B cell (primary cell): Measurements from ENCODE around the gene GINS2. TPM values are rescaled to one million over a fixed set of nuclear protein-coding genes. Genes with fewer than 3 reads are reported as not detected.

ENCODE experiments used
- ATAC-seq: fragments of 200-7000 bp; cut with Tn5 transposase; one replicate; pipeline ENCODE4 v1.10.0; 2021; ENCODE audit warnings: low read depth, mild to moderate bottlenecking, moderate number of reproducible peaks, moderate library complexity
- CTCF ChIA-PET: fragments of 350-600 bp; sonication (Branson Sonifier 250); formaldehyde crosslinking; loops from one replicate; lab custom pipeline; 2021; ENCODE audit warnings: antibody characterized with exemption, inconsistent platforms; lab: Charles Lee
- POLR2A ChIA-PET: fragments of 350-600 bp; sonication (Branson Sonifier 250); formaldehyde crosslinking; loops from one replicate; lab custom pipeline; 2021; ENCODE audit warnings: antibody characterized with exemption; lab: Charles Lee
- DNase-seq: peaks from one replicate; pipeline ENCODE4 v3.0.0; 2013
- H2AFZ ChIP-seq: 2 replicates; pipeline ENCODE4 v1.6.1; 2012; ENCODE audit warnings: mild to moderate bottlenecking, low read depth, low read length; ENCODE audit not compliant: insufficient read depth, poor library complexity, severe bottlenecking
- H3K27ac ChIP-seq, 2 donors: 1 replicate in 1 of 2; 2 replicates in 1 of 2; pipeline ENCODE4 v1.5.1; 2012 to 2013; ENCODE audit warnings: low read length in 2 of 2, mild to moderate bottlenecking in 2 of 2, moderate library complexity in 1 of 2
- H3K27me3 ChIP-seq, 4 experiments: fragments of 200-600 bp in 1 of 4; sonication (generic) in 1 of 4; replicated peaks in 1 of 4; 1 replicate in 2 of 4; 2 replicates in 2 of 4; pipeline versions ENCODE4 v1.6.1 to v1.7.0; 2013 to 2016; ENCODE audit warnings: low read length in 3 of 4, mild to moderate bottlenecking in 2 of 4, mixed read lengths in 1 of 4, moderate library complexity in 1 of 4; ENCODE audit not compliant: insufficient read depth in 4 of 4, control insufficient read depth in 3 of 4; ENCODE audit errors: control extremely low read depth in 1 of 4
- H3K36me3 ChIP-seq, 2 experiments: replicated peaks in 1 of 2; 1 replicate in 1 of 2; 2 replicates in 1 of 2; pipeline versions ENCODE4 v1.6.1 to v1.7.1; 2013; ENCODE audit warnings: low read length in 1 of 2; ENCODE audit not compliant: insufficient read depth in 2 of 2, control insufficient read depth in 1 of 2; ENCODE audit errors: control extremely low read depth in 1 of 2, extremely low read depth in 1 of 2
- H3K4me1 ChIP-seq, 2 donors: fragments of 200-600 bp in 1 of 2; sonication (generic) in 1 of 2; 1 replicate in 1 of 2; 2 replicates in 1 of 2; pipeline versions ENCODE4 v1.5.1 to v1.6.1; 2013 to 2017; ENCODE audit warnings: low read length in 2 of 2; ENCODE audit not compliant: control insufficient read depth in 2 of 2, insufficient read depth in 2 of 2
- H3K4me2 ChIP-seq: replicated peaks from 2 replicates; pipeline ENCODE3; 2012; ENCODE audit warnings: mild to moderate bottlenecking, low read depth, low read length; ENCODE audit not compliant: poor library complexity, severe bottlenecking
- H3K4me3 ChIP-seq, 5 experiments: fragments of 200-600 bp in 1 of 5; sonication (generic) in 1 of 5; 1 replicate in 3 of 5; 2 replicates in 2 of 5; pipeline versions ENCODE4 v1.5.1 to v1.7.0; 2011 to 2016; ENCODE audit warnings: low read length in 4 of 5, mild to moderate bottlenecking in 4 of 5, low read depth in 2 of 5, control low read depth in 1 of 5, moderate library complexity in 1 of 5; ENCODE audit not compliant: insufficient read depth in 1 of 5; ENCODE audit errors: control extremely low read depth in 1 of 5, extremely low read depth in 1 of 5
- H3K79me2 ChIP-seq: fragments of 200-600 bp; sonication (generic); one replicate; pipeline ENCODE4 v1.6.0; 2016; ENCODE audit warnings: low read length; ENCODE audit not compliant: control insufficient read depth, insufficient read depth
- H3K9ac ChIP-seq: fragments of 200-600 bp; sonication (generic); 2 replicates; pipeline ENCODE4 v1.6.1; 2017; ENCODE audit warnings: mild to moderate bottlenecking, low read length, moderate library complexity
- H3K9me3 ChIP-seq, 3 donors: one replicate each; pipeline versions ENCODE4 v1.6.1 to v1.7.1; 2013; ENCODE audit warnings: low read length in 2 of 3; ENCODE audit not compliant: control insufficient read depth in 2 of 3, insufficient read depth in 1 of 3; ENCODE audit errors: control extremely low read depth in 1 of 3
- H4K20me1 ChIP-seq: 2 replicates; pipeline ENCODE4 v1.6.0; 2012; ENCODE audit warnings: mild to moderate bottlenecking, low read length; ENCODE audit not compliant: insufficient read depth, control insufficient read depth, poor library complexity, severe bottlenecking
- H3K27ac Mint-ChIP-seq: one replicate; pipeline ENCODE4 v1.8.0; 2021; ENCODE audit warnings: mixed read lengths
- H3K27me3 Mint-ChIP-seq: one replicate; pipeline ENCODE4 v1.8.0; 2021; ENCODE audit warnings: mixed read lengths
- H3K4me1 Mint-ChIP-seq: one replicate; pipeline ENCODE4 v1.8.0; 2021; ENCODE audit warnings: mixed read lengths
- H3K4me3 Mint-ChIP-seq: one replicate; pipeline ENCODE4 v1.8.0; 2021; ENCODE audit warnings: mixed read lengths
- H3K9me3 Mint-ChIP-seq: one replicate; pipeline ENCODE4 v1.8.0; 2022; ENCODE audit warnings: mixed read lengths; ENCODE audit not compliant: insufficient read depth
- EZH2 ChIP-seq: IDR thresholded peaks from 2 replicates; pipeline ENCODE4 v1.6.1; 2012; ENCODE audit warnings: borderline replicate concordance, low read depth, mild to moderate bottlenecking, moderate library complexity, low read length; ENCODE audit not compliant: insufficient read depth, poor library complexity, severe bottlenecking
- WGBS: methylation state at CpG from one replicate; pipeline ENCODE4 v1.1.5; 2013; ENCODE audit warnings: missing lambda C conversion rate; ENCODE audit not compliant: insufficient coverage; 5-methylcytosine and 5-hydroxymethylcytosine counted together
- intact Hi-C: fragments of 100-400 bp; cut with micrococcal nuclease; formaldehyde crosslinking; loops from one replicate; pipeline ENCODE4 v1.10.0; 2022
- polyA plus RNA-seq: library from polyadenylated mRNA; depleted of rRNA; stranded (reverse); fragments of >200 nt; gene quantifications from 2 replicates; pipeline ENCODE4 v1.2.3, GENCODE V29; 2012
- total RNA-seq, 2 donors: library from RNA; stranded (reverse); fragments of 120-200 nt in 1 of 2; gene quantifications; 1 replicate in 1 of 2; 2 replicates in 1 of 2; pipeline versions ENCODE4 v1.2.3 to v1.2.4, GENCODE V29; 2013 to 2022
- TF ChIP-seq, protein P1 (sequence below): fragments of 200-600 bp; IDR thresholded peaks from one replicate; pipeline ENCODE4 v1.8.0; 2022; ENCODE audit warnings: antibody characterized with exemption, mild to moderate bottlenecking

The GINS2 gene
- total and polyA plus RNA-seq, 2 donors (not counting 1 experiment from before 2014, with no cell fraction given) = 0.52 to 4.2 TPM

DNA sequence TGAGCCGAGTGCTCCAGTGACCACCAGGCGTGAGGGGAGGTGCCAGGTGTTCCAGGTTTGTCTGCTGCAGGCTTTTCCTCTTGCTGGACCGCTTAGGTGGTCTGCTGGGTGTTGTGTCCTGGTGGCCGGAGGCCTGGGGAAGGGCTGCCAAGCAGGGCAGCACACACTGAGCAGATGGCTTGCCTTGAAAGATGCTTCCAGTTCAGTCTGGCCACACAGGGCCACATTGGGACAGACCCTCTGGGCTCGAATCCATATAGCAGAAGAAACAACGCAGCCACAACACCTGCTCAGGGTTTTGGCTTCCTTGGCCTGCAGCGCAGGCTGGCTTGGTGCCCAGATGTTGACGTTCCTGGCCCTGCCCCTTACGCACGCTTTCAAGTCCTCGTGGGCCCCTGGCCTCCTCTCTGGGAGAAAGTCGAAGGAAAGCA lies 24.8 kb downstream of the GINS2 start:
- Mint-ChIP-seq H3K4me1 (peaks cover 4% of the 10 kb centered on the region), H3K27ac (no peak overlapping the region), H3K27me3 (no peaks in the 10 kb centered on the region), H3K4me3 (no peak overlapping the region), H3K9me3 (no peaks in the 10 kb centered on the region)
- Histone ChIP-seq H4K20me1 (peaks cover 50% of the 10 kb centered on the region), H3K4me1 (no peaks in the 10 kb centered on the region), H3K9me3 (no peaks in the 10 kb centered on the region), H3K79me2 (peaks cover 15% of the 10 kb centered on the region), H3K36me3 (peaks cover 0 to 79% of the 10 kb centered on the region in 2 experiments), H2AFZ (no peak overlapping the region), H3K27ac (no peak overlapping the region), H3K27me3 (no peaks in the 10 kb centered on the region), H3K9ac (no peak overlapping the region), H3K4me3 (no peak overlapping the region), H3K4me2 (no peak overlapping the region)
- ATAC-seq (no peak), DNase-seq (no peak)
- intact Hi-C loops = no loop called here
- 84% methylated on average over 12 of the region's 12 CpGs for WGBS
- ChIA-PET CTCF (no interaction called here), POLR2A (no interaction called here)
- TF ChIP-seq, protein P1, sequence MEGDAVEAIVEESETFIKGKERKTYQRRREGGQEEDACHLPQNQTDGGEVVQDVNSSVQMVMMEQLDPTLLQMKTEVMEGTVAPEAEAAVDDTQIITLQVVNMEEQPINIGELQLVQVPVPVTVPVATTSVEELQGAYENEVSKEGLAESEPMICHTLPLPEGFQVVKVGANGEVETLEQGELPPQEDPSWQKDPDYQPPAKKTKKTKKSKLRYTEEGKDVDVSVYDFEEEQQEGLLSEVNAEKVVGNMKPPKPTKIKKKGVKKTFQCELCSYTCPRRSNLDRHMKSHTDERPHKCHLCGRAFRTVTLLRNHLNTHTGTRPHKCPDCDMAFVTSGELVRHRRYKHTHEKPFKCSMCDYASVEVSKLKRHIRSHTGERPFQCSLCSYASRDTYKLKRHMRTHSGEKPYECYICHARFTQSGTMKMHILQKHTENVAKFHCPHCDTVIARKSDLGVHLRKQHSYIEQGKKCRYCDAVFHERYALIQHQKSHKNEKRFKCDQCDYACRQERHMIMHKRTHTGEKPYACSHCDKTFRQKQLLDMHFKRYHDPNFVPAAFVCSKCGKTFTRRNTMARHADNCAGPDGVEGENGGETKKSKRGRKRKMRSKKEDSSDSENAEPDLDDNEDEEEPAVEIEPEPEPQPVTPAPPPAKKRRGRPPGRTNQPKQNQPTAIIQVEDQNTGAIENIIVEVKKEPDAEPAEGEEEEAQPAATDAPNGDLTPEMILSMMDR = no peak
- TF ChIP-seq EZH2 = no peak

GRCh38 chr16:85662976-85663830 lies 25.6 kb downstream of the GINS2 start:
- ChIA-PET CTCF (interaction anchor here (1.4 kb wide), 1 partner anchor 97 kb away, joined by 4 read pairs; no protein-coding TSS in a partner anchor), POLR2A (no interaction called here)
- no peaks in the 10 kb centered on the region for H3K9me3 ChIP-seq
- no peak overlapping the region for H3K4me2 ChIP-seq
- H3K9ac ChIP-seq = no peak overlapping the region
- H3K4me1 ChIP-seq = no peaks in the 10 kb centered on the region
- H3K27ac Mint-ChIP-seq = no peak overlapping the region
- peaks cover 0 to 81% of the 10 kb centered on the region in 2 experiments for H3K36me3 ChIP-seq
- intact Hi-C loops = no loop called here
- peaks cover 4% of the 10 kb centered on the region for H3K4me1 Mint-ChIP-seq
- DNase-seq = no peak
- peaks cover 55% of the 10 kb centered on the region for H4K20me1 ChIP-seq
- 99% methylated on average over 33 of the region's 38 CpGs for WGBS
- TF ChIP-seq, protein P1 = no peak
- TF ChIP-seq EZH2 = no peak
- H3K27me3 ChIP-seq = no peaks in the 10 kb centered on the region
- no peaks in the 10 kb centered on the region for H3K9me3 Mint-ChIP-seq
- no peak overlapping the region for H3K4me3 ChIP-seq
- no peak overlapping the region for H2AFZ ChIP-seq
- H3K79me2 ChIP-seq = peaks cover 12% of the 10 kb centered on the region
- no peak overlapping the region for H3K4me3 Mint-ChIP-seq
- ATAC-seq = no peak
- H3K27me3 Mint-ChIP-seq = no peaks in the 10 kb centered on the region
- H3K27ac ChIP-seq = no peak overlapping the region
